Lower leg skin (tissue), 3 donors: ENCODE data around the gene ARF6.

Experiments
- CTCF ChIP-seq, 3 donors: fragments of 450-650 bp; IDR thresholded peaks; one replicate each; pipeline ENCODE4 v1.5.1; 2016; ENCODE audit warnings: antibody characterized with exemption in 3 of 3, mild to moderate bottlenecking in 3 of 3, moderate library complexity in 2 of 3
- POLR2A ChIP-seq, 2 donors: fragments of 450-650 bp; IDR thresholded peaks; one replicate each; pipeline ENCODE4 v1.6.1; 2016 to 2017; ENCODE audit warnings: antibody characterized with exemption in 2 of 2, mild to moderate bottlenecking in 1 of 2, moderate library complexity in 1 of 2

- TF ChIP-seq CTCF (IDR thresholded peaks at IDR 0.05) (no peak), POLR2A (IDR thresholded peaks at IDR 0.05) (no peak)
Observed at GRCh38 chr14:49915085-49915484, 22.2 kb downstream of the ARF6 start.
